ENCODE results near the gene CBX7. TPM values are rescaled to one million over a fixed set of nuclear protein-coding genes. Genes with fewer than 3 reads are reported as not detected.

CBX7 gene
- total RNA-seq, 1 donor from 2014 or later: 5.3 TPM

DNA sequence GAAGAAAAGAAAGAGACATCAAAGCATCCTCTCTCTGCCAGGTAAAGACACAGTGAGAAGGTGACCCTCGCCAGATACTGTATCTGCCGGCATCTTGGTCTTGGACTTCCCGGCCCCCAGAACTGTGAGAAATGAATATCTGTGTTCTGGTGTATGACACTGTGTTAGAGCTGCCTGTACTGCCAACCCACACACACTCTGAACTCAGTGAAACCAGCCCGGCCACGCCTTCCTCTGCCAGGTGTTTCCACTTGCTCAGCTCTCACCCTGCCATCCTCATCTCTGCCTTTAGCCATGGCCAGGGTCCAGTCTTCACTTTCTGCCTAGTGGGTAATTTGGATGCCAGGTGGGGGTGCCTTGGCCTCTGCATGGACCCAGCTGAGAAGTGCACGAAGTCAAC is 24.0 kb downstream of the CBX7 start:
- DNase-seq (ENCODE audit: low read depth): no peak

GRCh38 chr22:39125622-39126021 is 26.9 kb downstream of the CBX7 start:
- no peak for DNase-seq (ENCODE audit: low read depth)

DNA sequence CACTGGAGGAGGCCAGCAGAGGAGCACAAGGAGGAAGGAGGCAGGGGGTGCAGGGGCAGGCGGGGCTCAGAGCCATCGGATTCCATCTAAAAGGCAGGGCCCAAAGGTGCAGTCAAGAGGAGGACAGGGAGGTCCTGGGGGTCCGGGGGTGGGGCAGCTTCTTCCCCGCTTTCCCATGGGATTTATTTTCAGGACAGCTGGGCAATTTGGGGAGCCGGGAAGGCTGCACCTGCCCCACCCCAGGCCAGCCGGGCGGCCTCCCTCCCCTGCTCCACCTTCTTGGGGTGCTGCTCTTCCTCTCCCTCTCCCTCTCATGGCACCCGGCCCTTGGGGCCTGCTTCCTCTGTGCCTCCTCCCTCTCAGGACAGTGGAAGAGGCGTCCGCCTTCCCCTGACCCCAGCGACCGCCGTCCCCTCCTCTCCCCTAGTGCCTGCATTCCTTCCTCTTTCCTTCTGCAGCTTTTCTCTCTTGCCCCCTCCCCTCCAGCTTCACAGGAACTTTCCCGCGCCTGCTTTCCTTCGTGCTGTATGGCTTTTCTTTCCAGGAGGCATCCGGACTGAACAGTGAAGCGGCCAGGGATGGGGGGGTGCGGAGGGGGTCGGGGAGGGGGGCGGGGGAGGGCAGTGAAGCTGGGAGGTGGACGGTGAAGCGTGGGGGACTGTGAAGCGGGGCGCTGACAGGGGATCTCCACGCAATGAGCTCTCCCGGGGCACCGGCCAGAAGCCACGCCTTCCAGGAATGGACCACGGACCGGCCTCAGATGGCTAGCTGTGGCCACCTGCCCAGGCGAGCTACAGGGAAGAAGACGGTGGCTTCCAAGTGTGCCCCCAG is 28.5 kb downstream of the CBX7 start:
- DNase-seq (ENCODE audit: low read depth): no peak

- DNase-seq (ENCODE audit: low read depth): no peak
Observed at GRCh38 chr22:39122772-39123470, 29.6 kb downstream of the CBX7 start.

- no peak for DNase-seq (ENCODE audit: low read depth)
Observed at GRCh38 chr22:39120983-39121382, 31.5 kb downstream of the CBX7 start.

- DNase-seq (ENCODE audit: low read depth): peak; percentile 30
Observed at GRCh38 chr22:39117585-39118191, 34.8 kb downstream of the CBX7 start.

- no peak for DNase-seq (ENCODE audit: low read depth)
Observed at GRCh38 chr22:39115977-39116621, 36.4 kb downstream of the CBX7 start.

DNA sequence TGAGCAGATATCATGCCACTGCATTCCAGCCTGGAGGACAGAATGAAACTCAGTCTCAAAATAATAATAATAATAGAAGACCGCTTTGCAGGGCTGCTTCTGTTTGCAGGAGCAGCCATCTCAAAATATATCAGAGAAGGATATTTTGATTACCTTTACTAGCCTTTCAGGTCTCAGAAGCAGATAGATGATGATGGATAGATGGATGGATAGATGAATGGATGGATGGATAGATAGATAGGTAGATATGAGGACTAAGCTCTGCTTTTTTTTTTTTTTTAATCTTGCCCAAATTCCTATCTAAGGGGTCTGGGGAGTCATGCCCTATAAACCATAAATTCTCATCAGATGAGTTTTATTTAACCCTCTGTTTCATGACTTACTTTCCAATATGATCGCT is 36.9 kb downstream of the CBX7 start:
- DNase-seq (ENCODE audit: low read depth): no peak

DNA sequence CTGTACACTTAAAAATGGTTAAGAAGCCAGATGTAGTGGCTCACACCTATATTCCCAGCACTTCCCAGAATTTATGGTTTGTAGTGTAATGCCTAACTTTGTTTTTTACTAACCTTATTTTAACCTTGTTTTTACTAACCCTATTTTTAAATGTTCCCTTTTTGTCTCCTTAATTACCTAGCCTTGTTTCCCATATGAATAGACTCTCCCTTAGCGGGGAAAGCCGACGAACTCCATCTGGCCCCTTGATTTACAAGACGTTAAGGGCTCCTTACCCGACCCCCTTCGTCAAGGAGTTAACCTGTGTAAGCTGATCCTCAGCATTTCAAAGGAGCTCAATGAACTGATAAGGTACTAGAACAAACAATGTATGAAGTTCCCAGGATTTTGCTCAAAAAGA is 38.4 kb downstream of the CBX7 start:
- no peak for DNase-seq (ENCODE audit: low read depth)

DNA sequence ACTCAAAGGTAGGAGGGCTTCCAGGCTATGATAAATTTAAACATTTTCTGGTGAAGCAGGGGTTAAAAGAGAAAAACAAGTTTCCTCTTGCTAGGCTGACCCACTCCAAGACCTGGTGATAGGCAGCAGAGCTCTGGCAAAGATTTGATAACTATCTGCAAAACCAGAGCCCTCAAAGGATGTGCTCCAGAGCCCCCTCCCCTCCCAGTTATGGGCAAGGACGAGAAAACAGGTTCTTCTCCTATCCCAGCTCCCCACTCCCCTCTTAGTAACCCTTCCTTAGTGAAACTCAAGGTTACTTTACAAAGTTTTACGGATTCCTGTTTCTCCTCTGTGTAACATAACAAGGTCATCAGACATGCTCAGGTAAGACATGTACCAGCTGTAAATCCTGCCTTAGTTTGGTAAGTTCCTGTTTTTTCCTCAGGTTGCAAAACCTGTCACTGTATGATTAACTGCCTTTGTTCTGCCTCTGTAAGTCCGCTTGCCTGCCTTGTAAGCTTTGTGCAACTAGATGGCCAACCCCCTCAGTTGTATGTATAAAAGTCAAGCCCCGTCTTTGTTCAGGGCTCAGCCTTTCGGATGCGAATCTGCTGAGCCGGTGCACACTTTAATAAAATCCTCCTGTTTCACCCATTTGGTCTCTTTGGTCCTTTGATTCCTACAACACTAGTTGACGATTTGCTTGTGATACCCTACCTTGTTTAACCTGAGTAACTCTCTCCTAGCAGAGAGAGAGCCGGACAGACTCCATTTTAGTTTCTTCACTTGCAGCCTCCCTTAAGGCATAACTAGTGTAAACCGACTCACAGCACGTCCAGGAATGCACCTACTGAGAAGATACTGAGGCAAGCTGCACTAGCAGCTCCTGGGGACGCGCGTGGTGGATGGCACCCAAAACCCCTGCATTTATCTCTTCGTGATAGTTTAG is 41.6 kb downstream of the CBX7 start:
- no peak for DNase-seq (ENCODE audit: low read depth)

GRCh38 chr22:39109361-39109760 is 43.1 kb downstream of the CBX7 start:
- no peak for DNase-seq (ENCODE audit: low read depth)

GRCh38 chr22:39108487-39108886 is 44.0 kb downstream of the CBX7 start:
- no peak for DNase-seq (ENCODE audit: low read depth)

DNA sequence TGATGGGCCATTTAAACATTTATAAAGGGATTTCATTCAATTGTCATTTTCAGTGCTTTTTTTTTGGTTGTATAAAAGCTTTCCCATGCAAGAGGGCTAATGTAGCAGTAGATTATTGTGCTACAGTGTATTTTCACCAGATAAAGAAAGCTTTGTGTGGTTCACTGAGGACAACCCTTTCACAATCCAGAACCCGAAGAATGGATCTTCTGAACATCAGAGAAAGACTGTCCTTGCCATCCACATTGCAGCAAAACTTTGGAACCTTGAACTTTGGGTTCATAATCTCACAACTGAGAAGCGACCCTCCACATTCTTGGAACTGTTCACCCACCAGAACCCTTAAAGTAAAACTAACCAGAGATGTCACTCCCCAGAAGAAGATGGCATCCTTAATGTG is 46.2 kb downstream of the CBX7 start:
- no peak for DNase-seq (ENCODE audit: low read depth)

GRCh38 chr22:39103431-39103830 is 49.0 kb downstream of the CBX7 start:
- no peak for DNase-seq (ENCODE audit: low read depth)

DNA sequence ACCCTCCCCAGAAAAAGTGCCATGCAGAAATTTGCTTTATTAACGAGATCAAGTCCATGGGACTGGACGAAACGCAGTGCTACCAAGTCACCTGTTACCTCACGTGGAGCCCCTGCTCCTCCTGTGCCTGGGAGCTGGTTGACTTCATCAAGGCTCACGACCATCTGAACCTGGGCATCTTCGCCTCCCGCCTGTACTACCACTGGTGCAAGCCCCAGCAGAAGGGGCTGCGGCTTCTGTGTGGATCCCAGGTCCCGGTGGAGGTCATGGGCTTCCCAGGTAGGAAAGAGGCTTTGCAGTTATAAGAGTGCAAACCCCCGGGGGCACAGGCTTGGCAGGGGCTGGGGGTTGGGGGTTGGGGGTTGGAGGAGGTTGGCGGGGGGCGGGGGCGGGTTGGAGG is 51.3 kb downstream of the CBX7 start:
- no peak for DNase-seq (ENCODE audit: low read depth)

DNA sequence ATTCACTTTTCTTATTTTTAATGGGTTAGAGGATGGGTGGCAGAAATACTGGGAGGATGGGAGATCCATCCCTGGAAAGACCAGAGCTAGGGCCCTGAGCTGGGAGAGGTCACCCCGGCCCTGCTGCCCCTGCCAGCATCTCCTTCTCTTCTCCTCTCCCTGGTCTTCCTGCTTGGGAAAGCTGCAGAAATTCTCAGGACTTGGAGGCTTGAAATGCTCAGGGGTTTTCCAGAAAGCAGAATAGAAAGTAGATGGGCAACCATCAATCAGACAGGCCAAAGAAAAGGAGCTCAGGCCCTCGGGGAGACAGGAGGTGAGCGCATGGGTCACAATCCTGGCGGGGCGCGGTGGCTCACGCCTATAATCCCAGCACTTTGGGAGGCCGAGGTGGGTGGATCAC is 53.9 kb downstream of the CBX7 start:
- no peak for DNase-seq (ENCODE audit: low read depth)

DNA sequence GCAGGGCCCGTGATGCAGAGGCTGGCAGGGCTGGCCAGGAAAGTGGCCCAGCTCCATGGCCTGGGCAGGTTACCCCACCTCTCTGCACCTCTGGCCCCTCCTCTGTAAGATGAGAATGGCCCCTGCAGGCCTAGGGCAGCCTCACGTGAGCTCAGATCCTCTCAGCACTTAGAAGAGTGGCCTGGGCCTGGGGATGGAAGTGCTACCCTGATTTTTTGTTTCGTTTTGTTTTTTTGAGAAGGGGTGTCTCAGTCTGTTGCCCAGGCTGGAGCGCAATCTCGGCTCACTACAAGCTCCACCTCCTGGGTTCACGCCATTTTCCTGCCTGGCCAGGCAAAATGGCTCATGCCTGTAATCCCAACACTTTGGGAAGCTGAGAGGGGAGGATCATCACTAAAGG is 54.5 kb downstream of the CBX7 start:
- DNase-seq (ENCODE audit: low read depth): no peak

- DNase-seq (ENCODE audit: low read depth): peak; percentile 17
Observed at GRCh38 chr22:39097098-39098020, 55.1 kb downstream of the CBX7 start, which contains the start of gene APOBEC3H. TSS of gene APOBEC3H (plus strand) at chr22:39097244. CDS start at chr22:39100279, 3,035 bp downstream.

GRCh38 chr22:39095971-39096370 is 56.5 kb downstream of the CBX7 start:
- no peak for DNase-seq (ENCODE audit: low read depth)

Measured in myocyte (in vitro differentiated cells).